SK-N-MC (cell line): ENCODE results near the gene CAPN8.

Experiments
- DNase-seq: peaks from one replicate; pipeline ENCODE4 v3.0.0-alpha.2; 2011; ENCODE audit warnings: low read depth, low spot score
- H3K27ac ChIP-seq: fragments of 200-600 bp; sonication (generic); 2 replicates; pipeline ENCODE4 v1.5.1; 2016; ENCODE audit warnings: mixed run types
- H3K36me3 ChIP-seq: fragments of 200-600 bp; sonication (generic); 2 replicates; pipeline ENCODE4 v1.6.1; 2017; ENCODE audit warnings: antibody characterized with exemption, low read length, mixed read lengths; ENCODE audit not compliant: insufficient read depth
- H3K4me3 ChIP-seq: fragments of 200-600 bp; sonication (generic); 2 replicates; pipeline ENCODE4 v1.5.1; 2016
- H3K9ac ChIP-seq: fragments of 200-600 bp; sonication (generic); 2 replicates; pipeline ENCODE4 v1.8.0; 2017; ENCODE audit warnings: mixed run types, mixed read lengths; ENCODE audit not compliant: insufficient read length
- H3K9me3 ChIP-seq: fragments of 200-600 bp; sonication (generic); 2 replicates; pipeline ENCODE4 v1.6.1; 2017; ENCODE audit warnings: low read depth, mild to moderate bottlenecking, antibody characterized with exemption, low read length, moderate library complexity, mixed read lengths
- EZH2 ChIP-seq: fragments of 200-600 bp; sonication (generic); IDR thresholded peaks from one replicate; pipeline ENCODE4 v1.6.1; 2017; ENCODE audit warnings: antibody characterized with exemption
- FOXP2 ChIP-seq: optimal IDR thresholded peaks from 2 replicates; pipeline ENCODE3; 2011; ENCODE audit warnings: mild to moderate bottlenecking, moderate library complexity; ENCODE audit not compliant: insufficient read depth; ENCODE audit errors: extremely low read length, control extremely low read depth
- POLR2AphosphoS5 ChIP-seq: IDR thresholded peaks from 2 replicates; pipeline ENCODE4 v1.6.1; 2012; ENCODE audit warnings: mild to moderate bottlenecking, low read depth, low read length, borderline replicate concordance

The CAPN8 gene

DNA sequence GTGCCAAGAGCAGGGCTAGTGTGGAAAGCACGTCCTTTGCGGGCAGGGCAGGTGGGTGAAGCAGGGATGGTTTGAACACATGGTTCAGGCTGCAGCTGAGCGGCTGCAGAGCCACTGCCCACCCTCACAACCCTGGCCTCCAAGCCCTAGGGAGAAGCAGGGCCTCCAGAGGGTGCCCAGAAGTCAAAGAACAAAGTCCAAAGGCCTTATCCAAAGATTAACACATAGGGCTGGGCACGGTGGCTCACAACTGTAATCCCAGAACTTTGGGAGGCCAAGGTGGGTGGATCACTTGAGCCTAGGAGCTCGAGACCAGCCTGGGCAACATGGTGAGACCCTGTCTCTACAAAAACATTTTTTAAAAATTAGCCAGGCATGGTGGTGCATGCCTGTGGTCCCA is 46.8 kb downstream of the CAPN8 start:
- H3K9ac ChIP-seq: no peak overlapping the region
- no peak overlapping the region for H3K27ac ChIP-seq
- TF ChIP-seq POLR2AphosphoS5 (no peak), FOXP2 (no peak), EZH2 (no peak)

DNA sequence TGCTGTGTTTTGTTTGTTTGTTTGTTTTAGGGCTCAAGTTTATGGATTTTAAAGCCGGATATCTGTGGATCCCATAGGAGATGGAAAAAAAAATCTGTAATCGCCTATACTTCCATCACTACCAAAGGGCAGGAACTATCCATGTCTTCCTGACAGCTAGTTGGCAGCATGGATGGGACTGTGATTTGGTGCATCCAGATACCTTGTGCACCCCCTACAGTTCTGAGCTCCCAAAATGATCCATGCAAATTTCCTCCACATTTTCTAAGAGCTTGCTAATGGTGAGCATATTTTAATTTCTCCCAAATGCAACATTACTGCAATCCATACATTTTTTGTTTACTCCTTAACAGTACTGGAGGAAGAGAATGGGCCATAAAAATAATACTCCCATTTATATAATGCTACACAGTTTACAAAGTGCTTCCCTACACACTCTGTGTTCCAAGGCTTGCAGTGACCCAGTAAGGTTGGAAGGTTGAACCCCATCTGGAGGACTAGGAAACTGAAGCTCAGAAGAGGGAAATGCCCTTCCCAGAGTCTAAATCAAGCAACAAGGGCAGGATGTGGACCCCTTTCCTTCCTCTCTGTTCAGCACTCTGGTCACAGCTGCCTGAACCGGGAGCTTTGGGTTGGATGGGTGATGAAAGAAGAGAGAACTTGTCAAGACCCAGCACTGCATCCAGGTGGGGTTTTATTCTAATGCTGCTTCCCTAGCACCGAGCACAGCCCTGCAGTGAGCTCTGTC is 48.0 kb downstream of the CAPN8 start:
- no peak for DNase-seq
- Histone ChIP-seq H3K4me3 (no peak overlapping the region), H3K36me3 (no peaks in the 10 kb centered on the region), H3K27ac (no peak overlapping the region), H3K9me3 (no peaks in the 10 kb centered on the region), H3K9ac (no peak overlapping the region)
- TF ChIP-seq POLR2AphosphoS5 (no peak), FOXP2 (no peak), EZH2 (no peak)

More for the DNA sequence above, 46.8 kb downstream of the CAPN8 start:
- H3K9me3 ChIP-seq: no peaks in the 10 kb centered on the region
- no peak for DNase-seq
- no peak overlapping the region for H3K4me3 ChIP-seq
- H3K36me3 ChIP-seq: no peaks in the 10 kb centered on the region

DNA sequence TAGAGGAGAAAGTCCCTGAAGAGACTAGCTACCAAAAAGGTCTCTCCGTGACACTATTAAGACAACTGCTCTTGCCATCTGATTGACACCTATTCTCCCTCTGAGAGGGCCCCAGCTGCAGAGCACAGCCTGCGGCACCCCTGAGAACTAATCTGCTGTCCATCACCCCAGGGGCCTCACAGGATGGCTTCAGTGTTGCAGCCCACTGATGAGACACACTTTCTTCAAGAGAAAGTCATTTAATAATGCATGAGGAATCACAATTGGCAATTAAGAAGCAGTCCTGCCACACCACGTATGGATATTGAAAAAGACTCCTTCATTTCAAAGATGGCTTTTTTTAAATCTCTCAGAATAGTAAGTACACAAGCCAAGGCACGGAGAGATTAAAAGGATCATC is 48.9 kb downstream of the CAPN8 start:
- TF ChIP-seq FOXP2: no peak
- no peak for TF ChIP-seq POLR2AphosphoS5
- no peak for TF ChIP-seq EZH2
- Histone ChIP-seq H3K36me3 (no peaks in the 10 kb centered on the region), H3K4me3 (no peak overlapping the region), H3K9me3 (no peaks in the 10 kb centered on the region), H3K9ac (no peak overlapping the region), H3K27ac (no peak overlapping the region)
- DNase-seq: no peak

DNA sequence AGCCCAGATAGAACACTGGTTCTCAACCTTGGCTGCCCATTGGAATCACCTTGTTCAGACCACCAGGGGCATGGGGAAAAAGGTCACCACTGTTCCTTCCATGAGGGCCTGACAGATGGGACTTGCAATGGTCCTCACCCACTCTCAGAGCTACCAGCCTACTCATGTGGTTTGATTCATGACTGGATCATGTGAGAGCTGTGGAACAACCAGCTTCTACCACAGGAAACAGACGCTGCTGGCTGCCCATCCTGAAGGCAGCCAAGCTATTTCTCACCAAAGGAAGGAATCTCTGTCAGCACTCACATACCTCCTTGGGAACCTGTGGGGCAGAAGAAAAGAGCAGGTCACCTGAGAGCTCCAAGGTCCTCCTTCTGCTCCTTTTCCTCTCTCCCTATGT is 53.6 kb downstream of the CAPN8 start:
- DNase-seq: no peak
- Histone ChIP-seq H3K9ac (no peak overlapping the region), H3K36me3 (no peaks in the 10 kb centered on the region), H3K4me3 (no peak overlapping the region), H3K27ac (no peak overlapping the region), H3K9me3 (no peaks in the 10 kb centered on the region)
- TF ChIP-seq EZH2: no peak
- no peak for TF ChIP-seq POLR2AphosphoS5
- TF ChIP-seq FOXP2: no peak

DNA sequence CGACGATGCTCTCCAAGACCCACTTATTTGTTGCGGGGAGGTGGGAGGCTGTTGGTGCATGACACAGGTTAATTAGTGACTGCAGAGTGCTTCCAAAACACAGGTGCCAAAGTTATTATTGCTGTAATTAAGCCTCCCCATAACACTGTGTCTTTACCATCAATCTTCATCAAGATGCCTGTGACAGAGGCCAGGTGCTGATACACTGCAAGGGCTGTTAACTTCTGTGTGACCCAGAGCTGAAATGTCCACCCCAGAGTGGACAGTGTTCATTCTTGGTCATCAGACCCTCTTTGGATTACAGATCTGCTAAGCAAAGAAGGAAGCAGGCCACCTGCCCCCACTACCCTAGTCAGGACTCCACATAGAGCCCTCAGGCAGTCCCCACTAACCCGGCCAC is 55.5 kb downstream of the CAPN8 start:
- no peak overlapping the region for H3K9ac ChIP-seq
- DNase-seq: no peak
- H3K36me3 ChIP-seq: no peaks in the 10 kb centered on the region
- TF ChIP-seq POLR2AphosphoS5 (no peak), FOXP2 (no peak), EZH2 (no peak)
- no peaks in the 10 kb centered on the region for H3K9me3 ChIP-seq
- H3K4me3 ChIP-seq: no peak overlapping the region
- no peak overlapping the region for H3K27ac ChIP-seq

DNA sequence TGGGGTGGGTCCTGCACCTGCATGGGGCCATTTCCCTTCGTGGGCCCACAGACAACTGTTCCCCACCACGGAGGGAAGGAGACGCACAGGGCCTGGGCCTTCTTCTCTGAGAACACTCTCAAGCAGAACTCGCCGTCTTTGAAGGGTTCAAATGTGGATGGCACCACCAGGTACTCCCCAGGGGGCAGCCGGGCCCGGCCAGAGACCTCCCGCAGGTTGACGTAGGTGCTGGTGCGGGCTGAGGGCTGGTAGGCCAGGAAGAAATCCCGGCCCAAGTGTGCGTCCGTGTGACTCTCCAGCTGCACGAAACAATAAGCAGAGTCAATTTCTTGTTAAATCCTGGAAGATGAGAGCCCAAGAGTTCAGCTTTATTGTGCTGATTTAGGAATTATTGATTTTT is 56.4 kb downstream of the CAPN8 start:
- no peak for TF ChIP-seq POLR2AphosphoS5
- no peak for TF ChIP-seq EZH2
- no peak for TF ChIP-seq FOXP2
- Histone ChIP-seq H3K36me3 (no peaks in the 10 kb centered on the region), H3K9me3 (no peaks in the 10 kb centered on the region), H3K4me3 (no peak overlapping the region), H3K9ac (no peak overlapping the region), H3K27ac (no peak overlapping the region)
- no peak for DNase-seq

DNA sequence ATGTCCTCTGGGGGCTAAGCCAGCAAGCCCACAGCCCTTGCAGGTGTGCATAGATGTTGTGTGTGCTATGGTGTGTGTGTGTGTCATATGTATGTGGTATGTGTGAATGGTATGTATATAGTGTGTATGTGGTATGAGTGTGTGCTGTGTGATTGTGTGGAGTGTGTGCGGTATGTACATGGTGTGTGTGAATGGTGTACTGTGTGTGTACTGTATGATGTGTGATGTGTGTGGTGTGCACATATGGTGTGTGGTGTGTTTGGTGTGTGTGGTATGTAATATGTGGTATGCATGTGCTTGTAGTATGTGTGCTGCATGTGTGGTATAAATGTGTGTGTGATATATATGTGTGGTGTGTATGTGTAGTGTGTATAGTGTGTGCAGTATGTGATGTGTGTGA is 107.0 kb downstream of the CAPN8 start:
- Histone ChIP-seq H3K27ac (no peak overlapping the region), H3K9ac (no peak overlapping the region), H3K36me3 (no peaks in the 10 kb centered on the region), H3K4me3 (no peak overlapping the region), H3K9me3 (no peaks in the 10 kb centered on the region)
- TF ChIP-seq EZH2 (no peak), POLR2AphosphoS5 (no peak)
- DNase-seq: no peak

DNA sequence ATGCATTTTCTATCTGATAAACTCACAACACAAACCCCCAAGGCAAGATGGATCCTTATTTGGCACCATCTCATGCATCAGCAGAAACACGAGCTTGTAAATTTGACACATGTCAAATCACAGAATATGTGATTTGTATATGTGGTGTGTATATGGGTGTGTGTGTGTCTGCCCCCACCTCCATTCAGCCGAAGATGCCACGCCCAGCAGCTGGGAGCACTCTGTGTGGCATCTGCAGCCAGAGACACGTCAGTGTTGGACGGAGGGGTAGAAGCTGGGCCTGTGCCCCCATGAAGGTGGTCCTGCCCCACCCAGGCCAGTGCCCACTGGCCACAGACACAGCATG is 108.4 kb downstream of the CAPN8 start:
- no peak for TF ChIP-seq FOXP2
- no peak for TF ChIP-seq POLR2AphosphoS5
- TF ChIP-seq EZH2: no peak
- H3K9me3 ChIP-seq: no peaks in the 10 kb centered on the region

More for the DNA sequence above, 108.4 kb downstream of the CAPN8 start:
- Histone ChIP-seq H3K9ac (no peak overlapping the region), H3K27ac (no peak overlapping the region), H3K36me3 (no peaks in the 10 kb centered on the region), H3K4me3 (no peak overlapping the region)
- DNase-seq: no peak
